ENCODE measurements around the gene XRCC6. TPM values are rescaled to one million over a fixed set of nuclear protein-coding genes. Genes with fewer than 3 reads are reported as not detected.

The XRCC6 gene
- total RNA-seq, 1 donor from 2014 or later = 158 TPM

DNA sequence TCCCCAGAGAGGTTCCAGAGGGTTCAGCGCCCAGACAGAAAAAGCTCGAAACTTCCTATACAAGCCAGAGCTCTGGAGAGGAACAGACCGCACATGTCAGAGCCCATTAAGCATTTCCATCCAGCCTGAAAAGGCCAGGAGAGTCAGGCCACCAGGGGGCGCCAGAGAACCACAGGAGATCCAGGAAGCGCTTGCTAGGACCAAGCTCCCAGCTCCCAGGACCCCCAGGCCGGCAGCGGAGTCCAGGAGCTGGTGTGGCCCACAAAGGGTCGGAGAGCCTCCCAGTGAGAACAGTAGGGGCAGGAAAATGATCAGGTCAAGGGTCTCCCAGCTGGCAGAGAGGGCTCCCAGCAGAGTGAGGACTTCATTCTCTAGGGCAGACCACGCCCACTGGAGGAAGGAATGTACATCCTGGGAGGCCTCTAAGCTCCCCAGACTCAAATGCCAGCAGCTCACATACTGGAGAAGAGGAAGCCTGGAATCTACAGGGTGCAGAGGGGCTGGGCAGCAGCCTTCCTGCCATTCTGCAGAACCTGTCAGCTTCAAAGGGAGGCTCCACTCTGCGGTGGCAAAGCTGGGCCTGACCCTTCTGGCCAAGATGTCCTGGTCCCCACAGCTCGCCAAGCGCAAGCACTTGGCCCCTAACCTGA, 76.2 kb downstream of the XRCC6 start:
- Histone ChIP-seq H3K4me3 (peak overlapping the region; percentile 22 to 24), H3K9me3 (no peaks in the 10 kb centered on the region), H3K27me3 (no peaks in the 10 kb centered on the region), H3K27ac (peak overlapping the region; percentile 60), H3K36me3 (no peaks in the 10 kb centered on the region), H3K4me1 (peaks cover 19% of the 10 kb centered on the region)
- TF ChIP-seq CTCF (IDR thresholded peaks at IDR 0.05) = peak; percentile 81 to 94 (median 88)
- peak; percentile 33 to 42 for TF ChIP-seq POLR2AphosphoS5 (IDR thresholded peaks at IDR 0.05; ENCODE audit: insufficient read depth in 1 of 2, low read depth in 1 of 2)
- TF ChIP-seq POLR2A (IDR thresholded peaks at IDR 0.05) = no peak
- DNase-seq (ENCODE audit: extremely low spot score in 2 of 2) = no peak
- intact Hi-C loops (cut with DNase I) = no loop called here

- Histone ChIP-seq H3K36me3 (no peaks in the 10 kb centered on the region), H3K4me1 (peaks cover 19% of the 10 kb centered on the region), H3K4me3 (no peak within 1 kb of the TSS), H3K9me3 (no peaks in the 10 kb centered on the region), H3K27ac (no peak within 1 kb of the TSS), H3K27me3 (no peaks in the 10 kb centered on the region)
- intact Hi-C loops (cut with DNase I) = no loop called here
- no peak for DNase-seq (ENCODE audit: extremely low spot score in 2 of 2)
- TF ChIP-seq CTCF (IDR thresholded peaks at IDR 0.05) (no peak), POLR2A (IDR thresholded peaks at IDR 0.05) (no peak), POLR2AphosphoS5 (IDR thresholded peaks at IDR 0.05; ENCODE audit: insufficient read depth in 1 of 2, low read depth in 1 of 2) (peak in 1 of 2 donors; percentile 61)
These were observed 78.4 kb downstream of the XRCC6 start, which contains the start of gene MEI1 for GRCh38 chr22:41699264-41700107. Gene MEI1 (plus strand): TSS chr22:41699503. CDS start chr22:41699539, 36 bp downstream.

DNA sequence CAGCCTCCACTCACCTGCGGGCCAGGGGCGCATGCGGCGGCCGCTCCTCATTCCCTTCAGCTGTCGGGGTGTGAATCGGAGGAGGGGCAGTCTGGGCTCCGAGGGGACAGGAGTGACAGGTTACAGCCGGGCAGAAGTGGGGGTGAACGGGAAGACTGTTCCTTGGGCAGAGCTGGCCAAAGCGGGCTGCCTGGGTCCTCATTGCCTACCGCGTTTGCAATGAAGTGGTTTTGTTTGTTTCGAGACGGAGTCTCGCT, 78.9 kb downstream of the XRCC6 start:
- no peak overlapping the region for H3K27ac ChIP-seq
- no peaks in the 10 kb centered on the region for H3K36me3 ChIP-seq
- DNase-seq (ENCODE audit: extremely low spot score in 2 of 2) = no peak
- no peaks in the 10 kb centered on the region for H3K27me3 ChIP-seq
- peaks cover 19% of the 10 kb centered on the region for H3K4me1 ChIP-seq
- intact Hi-C loops (cut with DNase I) = no loop called here
- no peak for TF ChIP-seq POLR2A (IDR thresholded peaks at IDR 0.05)
- TF ChIP-seq CTCF (IDR thresholded peaks at IDR 0.05) = no peak
- TF ChIP-seq POLR2AphosphoS5 (IDR thresholded peaks at IDR 0.05; ENCODE audit: insufficient read depth in 1 of 2, low read depth in 1 of 2) = no peak
- H3K9me3 ChIP-seq = no peaks in the 10 kb centered on the region
- no peak overlapping the region for H3K4me3 ChIP-seq

DNA sequence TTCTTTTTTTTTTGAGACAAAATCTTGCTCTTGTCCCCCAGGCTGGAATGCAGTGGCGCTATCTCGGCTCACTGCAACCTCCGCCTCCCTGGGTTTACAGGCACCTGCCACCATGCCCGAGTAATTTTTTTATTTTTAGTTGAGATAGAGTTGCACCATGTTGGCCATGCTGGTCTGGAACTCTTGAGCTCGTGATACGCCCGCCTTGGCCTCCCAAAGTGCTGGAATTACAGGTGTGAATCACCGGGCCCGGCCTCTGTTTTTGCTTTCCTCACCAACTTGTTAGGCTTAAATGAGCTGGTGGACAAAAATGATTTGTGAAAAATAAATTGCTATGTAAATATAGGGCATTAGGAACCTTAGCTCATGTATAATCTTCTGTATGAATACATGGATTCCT, 81.7 kb downstream of the XRCC6 start:
- intact Hi-C loops (cut with DNase I) = no loop called here
- DNase-seq (ENCODE audit: extremely low spot score in 2 of 2) = no peak
- Histone ChIP-seq H3K9me3 (no peaks in the 10 kb centered on the region), H3K4me1 (peaks cover 8% of the 10 kb centered on the region), H3K27ac (no peak overlapping the region), H3K4me3 (no peak overlapping the region), H3K27me3 (no peaks in the 10 kb centered on the region), H3K36me3 (no peaks in the 10 kb centered on the region)
- TF ChIP-seq CTCF (IDR thresholded peaks at IDR 0.05) (no peak), POLR2A (IDR thresholded peaks at IDR 0.05) (no peak), POLR2AphosphoS5 (IDR thresholded peaks at IDR 0.05; ENCODE audit: insufficient read depth in 1 of 2, low read depth in 1 of 2) (no peak)

- intact Hi-C loops (cut with DNase I) = no loop called here
- H3K27me3 ChIP-seq = no peaks in the 10 kb centered on the region
- H3K9me3 ChIP-seq = no peaks in the 10 kb centered on the region
- H3K4me3 ChIP-seq = no peak overlapping the region
- no peaks in the 10 kb centered on the region for H3K4me1 ChIP-seq
- TF ChIP-seq POLR2A (IDR thresholded peaks at IDR 0.05) (no peak), POLR2AphosphoS5 (IDR thresholded peaks at IDR 0.05; ENCODE audit: insufficient read depth in 1 of 2, low read depth in 1 of 2) (no peak), CTCF (IDR thresholded peaks at IDR 0.05) (no peak)
- H3K27ac ChIP-seq = no peak overlapping the region
- H3K36me3 ChIP-seq = no peaks in the 10 kb centered on the region
- DNase-seq (ENCODE audit: extremely low spot score in 2 of 2) = no peak
These were observed 88.2 kb downstream of the XRCC6 start for GRCh38 chr22:41709341-41709740.

Measured in vagina (tissue), 2 donors.